HG03520 (cell line): ENCODE results near the gene PDE4D.
A peak's percentile ranks its signal among the peaks of the same experiment; 100 is the strongest.

Experiments
- ATAC-seq: cut with Tn5 transposase; IDR thresholded peaks from one replicate; pipeline ENCODE4 v1.9.1; 2021; ENCODE audit warnings: mild to moderate bottlenecking, moderate library complexity; ENCODE audit not compliant: unreplicated experiment

The PDE4D gene

GRCh38 chr5:59198365-59198764 is 695.2 kb downstream of the PDE4D start:
- no peak for ATAC-seq

GRCh38 chr5:59197911-59198310 is 695.6 kb downstream of the PDE4D start:
- ATAC-seq, result no peak

GRCh38 chr5:59193616-59194319 is 699.8 kb downstream of the PDE4D start:
- no peak for ATAC-seq

- no peak for ATAC-seq
Observed at GRCh38 chr5:59190746-59191145, 702.8 kb downstream of the PDE4D start.

- ATAC-seq, result no peak
Observed at GRCh38 chr5:59189472-59190244, 703.9 kb downstream of the PDE4D start.

GRCh38 chr5:59188419-59189225 is 704.9 kb downstream of the PDE4D start:
- ATAC-seq, result no peak

GRCh38 chr5:59187857-59188256 is 705.7 kb downstream of the PDE4D start:
- no peak for ATAC-seq

- no peak for ATAC-seq
Observed at GRCh38 chr5:59186623-59187022, 706.9 kb downstream of the PDE4D start.

GRCh38 chr5:59185757-59186385 is 707.7 kb downstream of the PDE4D start:
- ATAC-seq, result no peak

- no peak for ATAC-seq
Observed at GRCh38 chr5:59184769-59185168, 708.8 kb downstream of the PDE4D start.

GRCh38 chr5:59182760-59183159 is 710.8 kb downstream of the PDE4D start:
- no peak for ATAC-seq

GRCh38 chr5:59180515-59180914 is 713.0 kb downstream of the PDE4D start:
- ATAC-seq, result peak; percentile 86

- no peak for ATAC-seq
Observed at GRCh38 chr5:59179704-59180103, 713.8 kb downstream of the PDE4D start.

- ATAC-seq, result no peak
Observed at GRCh38 chr5:59178482-59178881, 715.0 kb downstream of the PDE4D start.

GRCh38 chr5:59178071-59178470 is 715.5 kb downstream of the PDE4D start:
- no peak for ATAC-seq

GRCh38 chr5:59177644-59178043 is 715.9 kb downstream of the PDE4D start:
- ATAC-seq, result no peak

GRCh38 chr5:59174248-59174844 is 719.2 kb downstream of the PDE4D start:
- no peak for ATAC-seq

GRCh38 chr5:59173578-59173977 is 719.9 kb downstream of the PDE4D start:
- ATAC-seq, result no peak

GRCh38 chr5:59171131-59171530 is 722.4 kb downstream of the PDE4D start:
- no peak for ATAC-seq

- ATAC-seq, result no peak
Observed at GRCh38 chr5:59169768-59170150, 723.8 kb downstream of the PDE4D start.
